Right lobe of liver (tissue), 4 donors: ENCODE results near the gene CEP192.

Source experiments
- CTCF ChIP-seq, 4 donors: fragments of 200-600 bp in 3 of 4; fragments of 450-650 bp in 1 of 4; IDR thresholded peaks; one replicate each; pipeline versions ENCODE4 v1.5.1 to v1.8.0; 2016 to 2022; ENCODE audit warnings: antibody characterized with exemption in 4 of 4, mild to moderate bottlenecking in 2 of 4
- POLR2A ChIP-seq: fragments of 450-650 bp; IDR thresholded peaks from one replicate; pipeline ENCODE4 v1.6.1; 2017; ENCODE audit warnings: antibody characterized with exemption, mild to moderate bottlenecking
- donor health status: DM: no; HTN: no; CAD: no.
- donor health status: DM: no; HTN: no; CAD: no.
- donor health status: DM: no; HTN: yes; CAD: no.

GRCh38 chr18:13165636-13166423 is 174.7 kb downstream of the CEP192 start:
- no peak for TF ChIP-seq POLR2A
- TF ChIP-seq CTCF (IDR thresholded peaks at IDR 0.05), result no peak
